Liver (tissue), 9 donors: Measurements from ENCODE around the gene KRT83. TPM values are rescaled to one million over a fixed set of nuclear protein-coding genes. Genes with fewer than 3 reads are reported as not detected.

Experiments
- DNase-seq: peaks from one replicate; pipeline ENCODE4 v3.0.0-alpha.2; 2017; ENCODE audit warnings: low spot score
- H3K27ac ChIP-seq, 2 donors: one replicate each; pipeline ENCODE4 v1.7.0; 2013; ENCODE audit warnings: inconsistent platforms in 2 of 2, low read length in 2 of 2, control low read depth in 1 of 2, low read depth in 1 of 2, mild to moderate bottlenecking in 1 of 2
- H3K27me3 ChIP-seq, 4 donors: one replicate each; pipeline versions ENCODE4 v1.6.1 to v1.7.0; 2013; ENCODE audit warnings: low read length in 3 of 4, inconsistent platforms in 1 of 4, mild to moderate bottlenecking in 1 of 4, moderate library complexity in 1 of 4; ENCODE audit not compliant: control insufficient read depth in 4 of 4, insufficient read depth in 4 of 4
- H3K36me3 ChIP-seq, 4 donors: one replicate each; pipeline versions ENCODE4 v1.6.1 to v1.7.0; 2013; ENCODE audit warnings: low read length in 3 of 4, mild to moderate bottlenecking in 3 of 4, low read depth in 1 of 4, moderate library complexity in 1 of 4; ENCODE audit not compliant: control insufficient read depth in 4 of 4, insufficient read depth in 3 of 4
- H3K4me1 ChIP-seq, 4 donors: one replicate each; pipeline versions ENCODE4 v1.6.1 to v1.7.0; 2013; ENCODE audit warnings: low read length in 3 of 4, mild to moderate bottlenecking in 3 of 4, moderate library complexity in 1 of 4; ENCODE audit not compliant: control insufficient read depth in 4 of 4, insufficient read depth in 4 of 4
- H3K4me3 ChIP-seq, 3 donors: one replicate each; pipeline versions ENCODE4 v1.6.1 to v1.7.0; 2013; ENCODE audit warnings: low read length in 3 of 3, control low read depth in 1 of 3, low read depth in 1 of 3, mild to moderate bottlenecking in 1 of 3
- H3K9ac ChIP-seq, 2 donors: one replicate each; pipeline ENCODE4 v1.7.0; 2013; ENCODE audit warnings: low read length in 2 of 2, mild to moderate bottlenecking in 2 of 2, moderate library complexity in 2 of 2, control low read depth in 1 of 2, low read depth in 1 of 2
- H3K9me3 ChIP-seq, 4 donors: one replicate each; pipeline versions ENCODE4 v1.6.1 to v1.7.0; 2013; ENCODE audit warnings: low read length in 3 of 4; ENCODE audit not compliant: control insufficient read depth in 4 of 4
- ATF3 ChIP-seq: IDR thresholded peaks from 2 replicates; pipeline ENCODE4 v1.6.1; 2016; ENCODE audit warnings: antibody characterized with exemption
- CTCF ChIP-seq: fragments of 150-350 bp; IDR thresholded peaks from 2 replicates; pipeline ENCODE4 v1.5.1; 2017; ENCODE audit warnings: improper control_type of control experiment, low read depth, low read length; ENCODE audit not compliant: missing input control
- EGR1 ChIP-seq, 2 donors: IDR thresholded peaks; 2 replicates each; pipeline ENCODE4 v1.6.1; 2016 to 2018; ENCODE audit warnings: antibody characterized with exemption in 2 of 2, low read depth in 2 of 2
- FOXA2 ChIP-seq: IDR thresholded peaks from 2 replicates; pipeline ENCODE4 v1.6.1; 2016; ENCODE audit warnings: antibody characterized with exemption
- GABPA ChIP-seq, 2 donors: IDR thresholded peaks in 1 of 2; conservative IDR thresholded peaks in 1 of 2; 2 replicates each; pipeline ENCODE4 v1.6.1; 2016; ENCODE audit warnings: antibody characterized with exemption in 2 of 2, mild to moderate bottlenecking in 1 of 2, moderate library complexity in 1 of 2
- JUND ChIP-seq, 2 donors: IDR thresholded peaks; 2 replicates each; pipeline ENCODE4 v1.6.1; 2016; ENCODE audit warnings: antibody characterized with exemption in 2 of 2
- NR2F2 ChIP-seq: IDR thresholded peaks from 2 replicates; pipeline ENCODE4 v1.6.1; 2016; ENCODE audit warnings: antibody characterized with exemption
- RAD21 ChIP-seq, 2 donors: IDR thresholded peaks; 2 replicates each; pipeline ENCODE4 v1.6.1; 2016; ENCODE audit warnings: antibody characterized with exemption in 2 of 2, mild to moderate bottlenecking in 2 of 2
- REST ChIP-seq: IDR thresholded peaks from 2 replicates; pipeline ENCODE4 v1.6.1; 2016; ENCODE audit warnings: antibody characterized with exemption, mild to moderate bottlenecking
- RXRA ChIP-seq, 2 donors: IDR thresholded peaks; 2 replicates each; pipeline ENCODE4 v1.6.1; 2017 to 2018; ENCODE audit warnings: antibody characterized with exemption in 2 of 2, mild to moderate bottlenecking in 1 of 2
- SP1 ChIP-seq: IDR thresholded peaks from 2 replicates; pipeline ENCODE4 v1.6.1; 2018; ENCODE audit warnings: antibody characterized with exemption, mild to moderate bottlenecking
- TAF1 ChIP-seq: conservative IDR thresholded peaks from 2 replicates; pipeline ENCODE4 v1.6.1; 2016; ENCODE audit warnings: antibody characterized with exemption, mild to moderate bottlenecking
- YY1 ChIP-seq: IDR thresholded peaks from 2 replicates; pipeline ENCODE4 v1.6.1; 2016; ENCODE audit warnings: antibody characterized with exemption, mild to moderate bottlenecking
- ZBTB33 ChIP-seq: IDR thresholded peaks from 2 replicates; pipeline ENCODE4 v1.6.1; 2016; ENCODE audit warnings: antibody characterized with exemption
- WGBS: extraction: QIAGEN DNeasy Blood & Tissue Kit; methylation state at CpG from one replicate; pipeline ENCODE4 v1.1.7; 2013; 5-methylcytosine and 5-hydroxymethylcytosine counted together
- polyA plus RNA-seq, 2 donors: library from polyadenylated mRNA; stranded (reverse) in 1 of 2; unstranded in 1 of 2; fragments of 200-250 nt in 1 of 2; fragments of >200 nt in 1 of 2; fragmentation: Nextera tagmentation in 1 of 2; extraction: Ambion mirVana in 1 of 2; gene quantifications; one replicate each; pipeline versions ENCODE4 v1.2.1 to v1.2.3, GENCODE V29; 2013 to 2015
- total RNA-seq, 2 donors: library from RNA; depleted of rRNA; stranded (reverse); fragments of >200 nt; gene quantifications; one replicate each; pipeline ENCODE4 v1.2.3, GENCODE V29; 2014
- donor health status: healthy.
- donor health status: healthy.
- donor health status: healthy.
- donor health status: healthy.
- donor health status: healthy.

Gene KRT83
- total and polyA plus RNA-seq, 4 donors = not detected

GRCh38 chr12:52267699-52268098 lies 53.5 kb downstream of the KRT83 start:
- Histone ChIP-seq H3K27ac (no peak overlapping the region), H3K9me3 (no peaks in the 10 kb centered on the region)
- WGBS = 91% methylated on average over 3 of the region's 3 CpGs

GRCh38 chr12:52267266-52267665 lies 53.9 kb downstream of the KRT83 start:
- no peak overlapping the region for H3K27ac ChIP-seq
- no peaks in the 10 kb centered on the region for H3K4me1 ChIP-seq
- no peak for DNase-seq
- 83% methylated on average over 3 of the region's 3 CpGs for WGBS
- H3K9me3 ChIP-seq = no peaks in the 10 kb centered on the region
- H3K27me3 ChIP-seq = no peaks in the 10 kb centered on the region
- H3K36me3 ChIP-seq = no peaks in the 10 kb centered on the region
- no peak for TF ChIP-seq JUND (IDR thresholded peaks at IDR 0.05)
- TF ChIP-seq CTCF = no peak
- no peak for TF ChIP-seq SP1
- no peak for TF ChIP-seq FOXA2
- no peak for TF ChIP-seq RXRA (IDR thresholded peaks at IDR 0.05)
- no peak for TF ChIP-seq ZBTB33
- TF ChIP-seq NR2F2 = no peak
- no peak for TF ChIP-seq TAF1
- no peak for TF ChIP-seq GABPA (IDR thresholded peaks at IDR 0.05 in 1 of 2, conservative IDR thresholded peaks at IDR 0.05 in 1 of 2)
- TF ChIP-seq RAD21 (IDR thresholded peaks at IDR 0.05) = no peak
- TF ChIP-seq EGR1 (IDR thresholded peaks at IDR 0.05; ENCODE audit: low read depth in 2 of 2) = no peak
- no peak for TF ChIP-seq REST
- TF ChIP-seq ATF3 = no peak
- TF ChIP-seq YY1 = no peak
- H3K9ac ChIP-seq = no peak overlapping the region
- no peak overlapping the region for H3K4me3 ChIP-seq

More at GRCh38 chr12:52267699-52268098, 53.5 kb downstream of the KRT83 start:
- no peaks in the 10 kb centered on the region for H3K27me3 ChIP-seq
- DNase-seq = no peak
- no peak overlapping the region for H3K9ac ChIP-seq
- H3K4me1 ChIP-seq = no peaks in the 10 kb centered on the region
- H3K4me3 ChIP-seq = no peak overlapping the region
- H3K36me3 ChIP-seq = no peaks in the 10 kb centered on the region
- TF ChIP-seq FOXA2 (no peak), RAD21 (IDR thresholded peaks at IDR 0.05) (no peak), GABPA (IDR thresholded peaks at IDR 0.05 in 1 of 2, conservative IDR thresholded peaks at IDR 0.05 in 1 of 2) (no peak), ZBTB33 (no peak), CTCF (no peak)
